ENCODE results near the gene SNX24.

DNA sequence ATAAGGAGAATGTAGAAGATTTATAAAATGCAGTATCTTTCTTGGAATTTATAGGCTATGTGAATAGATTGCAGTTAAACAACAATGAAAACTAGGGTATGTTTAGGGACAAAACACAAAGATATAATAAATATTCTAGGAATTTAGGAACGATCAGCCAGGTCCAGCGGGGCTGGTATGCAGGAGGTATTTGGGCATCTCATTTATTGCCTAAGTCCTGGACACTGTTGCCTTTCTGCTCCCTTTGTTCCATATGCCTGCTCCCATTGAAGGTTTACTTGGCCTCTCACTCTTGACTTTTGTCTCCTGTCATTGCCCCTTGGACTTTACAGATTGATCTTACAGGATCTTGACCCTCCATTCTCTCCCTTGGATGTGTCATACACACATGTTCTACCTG lies 55.9 kb downstream of the SNX24 start:
- TF ChIP-seq, protein P1, sequence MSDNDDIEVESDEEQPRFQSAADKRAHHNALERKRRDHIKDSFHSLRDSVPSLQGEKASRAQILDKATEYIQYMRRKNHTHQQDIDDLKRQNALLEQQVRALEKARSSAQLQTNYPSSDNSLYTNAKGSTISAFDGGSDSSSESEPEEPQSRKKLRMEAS (IDR thresholded peaks at IDR 0.05): no peak
- TF ChIP-seq FOSL1 (IDR thresholded peaks at IDR 0.05; ENCODE audit: low read depth) (no peak), EZH2 (IDR thresholded peaks at IDR 0.05) (no peak), POLR2AphosphoS5 (IDR thresholded peaks at IDR 0.05; ENCODE audit: low read depth, low read length) (no peak), EZH2phosphoT487 (IDR thresholded peaks at IDR 0.05; ENCODE audit: borderline replicate concordance) (no peak), JUND (IDR thresholded peaks at IDR 0.05) (no peak)
- TF ChIP-seq, protein P2, sequence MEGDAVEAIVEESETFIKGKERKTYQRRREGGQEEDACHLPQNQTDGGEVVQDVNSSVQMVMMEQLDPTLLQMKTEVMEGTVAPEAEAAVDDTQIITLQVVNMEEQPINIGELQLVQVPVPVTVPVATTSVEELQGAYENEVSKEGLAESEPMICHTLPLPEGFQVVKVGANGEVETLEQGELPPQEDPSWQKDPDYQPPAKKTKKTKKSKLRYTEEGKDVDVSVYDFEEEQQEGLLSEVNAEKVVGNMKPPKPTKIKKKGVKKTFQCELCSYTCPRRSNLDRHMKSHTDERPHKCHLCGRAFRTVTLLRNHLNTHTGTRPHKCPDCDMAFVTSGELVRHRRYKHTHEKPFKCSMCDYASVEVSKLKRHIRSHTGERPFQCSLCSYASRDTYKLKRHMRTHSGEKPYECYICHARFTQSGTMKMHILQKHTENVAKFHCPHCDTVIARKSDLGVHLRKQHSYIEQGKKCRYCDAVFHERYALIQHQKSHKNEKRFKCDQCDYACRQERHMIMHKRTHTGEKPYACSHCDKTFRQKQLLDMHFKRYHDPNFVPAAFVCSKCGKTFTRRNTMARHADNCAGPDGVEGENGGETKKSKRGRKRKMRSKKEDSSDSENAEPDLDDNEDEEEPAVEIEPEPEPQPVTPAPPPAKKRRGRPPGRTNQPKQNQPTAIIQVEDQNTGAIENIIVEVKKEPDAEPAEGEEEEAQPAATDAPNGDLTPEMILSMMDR (IDR thresholded peaks at IDR 0.05 in 2 of 3, conservative IDR thresholded peaks at IDR 0.05 in 1 of 3; ENCODE audit: borderline replicate concordance in 1 of 3, insufficient read depth in 1 of 3, low read depth in 2 of 3, low read length in 2 of 3): no peak
